ENCODE measurements around the gene PPP2R2B.

The PPP2R2B gene

DNA sequence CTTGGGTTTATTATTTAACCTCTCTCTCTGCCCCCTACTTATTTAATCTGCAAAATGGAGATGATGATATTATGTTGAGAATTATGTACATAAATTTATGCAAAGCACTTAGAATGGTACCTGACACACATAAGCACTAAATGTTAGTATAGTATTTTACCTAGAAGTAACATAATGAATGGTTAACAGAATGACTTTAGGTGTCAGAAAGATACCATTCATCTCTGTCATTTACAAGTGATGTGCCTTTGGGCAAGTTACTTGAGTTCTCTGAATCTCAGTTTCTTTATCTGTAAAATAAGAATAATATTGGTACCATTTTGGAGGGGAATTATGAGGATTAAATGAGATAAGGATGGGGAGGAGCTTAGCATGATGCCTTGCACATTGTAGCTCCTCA, 159.4 kb downstream of the PPP2R2B start:
- DNase-seq (ENCODE audit: extremely low read depth, insufficient read length) = no peak
- Histone ChIP-seq H3K27me3 (replicated peaks; ENCODE audit: control insufficient read depth, insufficient read depth, low read length) (no peaks in the 10 kb centered on the region), H3K36me3 (ENCODE audit: control insufficient read depth, insufficient read depth, low read length) (no peaks in the 10 kb centered on the region), H3K4me3 (replicated peaks; ENCODE audit: low read depth, low read length) (no peak overlapping the region)
- TF ChIP-seq, protein P1, sequence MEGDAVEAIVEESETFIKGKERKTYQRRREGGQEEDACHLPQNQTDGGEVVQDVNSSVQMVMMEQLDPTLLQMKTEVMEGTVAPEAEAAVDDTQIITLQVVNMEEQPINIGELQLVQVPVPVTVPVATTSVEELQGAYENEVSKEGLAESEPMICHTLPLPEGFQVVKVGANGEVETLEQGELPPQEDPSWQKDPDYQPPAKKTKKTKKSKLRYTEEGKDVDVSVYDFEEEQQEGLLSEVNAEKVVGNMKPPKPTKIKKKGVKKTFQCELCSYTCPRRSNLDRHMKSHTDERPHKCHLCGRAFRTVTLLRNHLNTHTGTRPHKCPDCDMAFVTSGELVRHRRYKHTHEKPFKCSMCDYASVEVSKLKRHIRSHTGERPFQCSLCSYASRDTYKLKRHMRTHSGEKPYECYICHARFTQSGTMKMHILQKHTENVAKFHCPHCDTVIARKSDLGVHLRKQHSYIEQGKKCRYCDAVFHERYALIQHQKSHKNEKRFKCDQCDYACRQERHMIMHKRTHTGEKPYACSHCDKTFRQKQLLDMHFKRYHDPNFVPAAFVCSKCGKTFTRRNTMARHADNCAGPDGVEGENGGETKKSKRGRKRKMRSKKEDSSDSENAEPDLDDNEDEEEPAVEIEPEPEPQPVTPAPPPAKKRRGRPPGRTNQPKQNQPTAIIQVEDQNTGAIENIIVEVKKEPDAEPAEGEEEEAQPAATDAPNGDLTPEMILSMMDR (IDR thresholded peaks at IDR 0.05; ENCODE audit: insufficient read depth, low read length, poor library complexity, severe bottlenecking) = no peak

DNA sequence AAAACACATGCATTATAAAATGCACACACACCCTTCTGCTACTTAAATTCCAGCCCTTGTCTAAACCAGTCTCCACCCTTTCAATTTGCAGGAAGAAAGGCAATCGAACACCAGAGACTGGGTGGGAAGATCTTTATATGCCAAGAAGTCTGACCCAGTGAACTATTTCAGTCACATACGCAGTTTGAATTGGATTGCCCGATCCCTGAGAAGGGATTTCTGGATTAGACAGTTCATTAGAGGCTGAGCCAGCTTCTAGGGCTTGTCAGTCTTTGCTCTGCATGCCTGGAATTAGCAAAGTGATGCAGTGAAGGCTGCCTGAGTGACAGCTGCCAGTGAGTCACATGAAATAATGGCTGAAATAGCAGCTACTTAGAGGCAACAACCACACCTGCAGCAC, 159.9 kb downstream of the PPP2R2B start:
- Histone ChIP-seq H3K4me3 (replicated peaks; ENCODE audit: low read depth, low read length) (no peak overlapping the region), H3K36me3 (ENCODE audit: control insufficient read depth, insufficient read depth, low read length) (no peaks in the 10 kb centered on the region), H3K27me3 (replicated peaks; ENCODE audit: control insufficient read depth, insufficient read depth, low read length) (no peaks in the 10 kb centered on the region)
- no peak for DNase-seq (ENCODE audit: extremely low read depth, insufficient read length)
- TF ChIP-seq, protein P1 (IDR thresholded peaks at IDR 0.05; ENCODE audit: insufficient read depth, low read length, poor library complexity, severe bottlenecking) = no peak

DNA sequence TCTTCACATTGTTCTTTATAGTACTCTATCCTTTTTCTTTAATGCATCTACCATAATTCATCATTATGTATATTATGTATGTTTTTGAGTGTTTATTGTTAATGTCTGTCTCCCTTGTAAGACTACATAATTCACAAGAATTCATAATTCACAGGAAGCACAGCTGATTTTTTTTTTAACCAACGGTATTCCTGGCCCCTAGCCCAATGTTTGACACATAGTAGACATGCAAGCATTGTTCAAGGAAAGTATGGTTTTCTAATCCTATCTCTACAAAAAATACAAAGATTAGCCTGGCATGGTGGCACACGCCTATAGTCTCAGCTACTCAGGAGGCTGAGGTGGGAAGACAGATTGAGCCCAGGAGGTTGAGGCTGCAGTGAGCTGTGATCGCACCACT, 160.6 kb downstream of the PPP2R2B start:
- Histone ChIP-seq H3K27me3 (replicated peaks; ENCODE audit: control insufficient read depth, insufficient read depth, low read length) (no peaks in the 10 kb centered on the region), H3K4me3 (replicated peaks; ENCODE audit: low read depth, low read length) (no peak overlapping the region), H3K36me3 (ENCODE audit: control insufficient read depth, insufficient read depth, low read length) (no peaks in the 10 kb centered on the region)
- TF ChIP-seq, protein P1 (IDR thresholded peaks at IDR 0.05; ENCODE audit: insufficient read depth, low read length, poor library complexity, severe bottlenecking) = no peak
- DNase-seq (ENCODE audit: extremely low read depth, insufficient read length) = no peak

DNA sequence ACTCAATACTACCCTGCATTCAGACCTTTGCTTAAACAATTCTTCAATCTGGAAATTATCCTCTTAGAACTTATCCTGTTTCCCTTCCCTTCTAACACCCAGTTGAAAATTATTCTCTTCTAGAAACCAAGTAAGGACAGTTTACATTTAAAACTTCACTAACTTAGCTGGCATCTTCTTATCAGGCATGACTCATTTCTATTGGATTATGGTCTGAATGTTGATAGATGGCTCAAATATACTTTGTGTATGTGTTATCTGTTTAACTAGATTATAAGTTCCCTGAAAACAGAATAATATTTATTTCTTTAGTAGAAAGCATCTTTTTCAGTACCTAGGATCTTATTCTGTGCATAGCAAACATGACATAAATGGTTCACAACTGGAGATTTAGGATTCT, 161.9 kb downstream of the PPP2R2B start:
- no peaks in the 10 kb centered on the region for H3K27me3 ChIP-seq (replicated peaks; ENCODE audit: control insufficient read depth, insufficient read depth, low read length)
- DNase-seq (ENCODE audit: extremely low read depth, insufficient read length) = no peak
- TF ChIP-seq, protein P1 (IDR thresholded peaks at IDR 0.05; ENCODE audit: insufficient read depth, low read length, poor library complexity, severe bottlenecking) = no peak
- H3K4me3 ChIP-seq (replicated peaks; ENCODE audit: low read depth, low read length) = no peak overlapping the region
- no peaks in the 10 kb centered on the region for H3K36me3 ChIP-seq (ENCODE audit: control insufficient read depth, insufficient read depth, low read length)

DNA sequence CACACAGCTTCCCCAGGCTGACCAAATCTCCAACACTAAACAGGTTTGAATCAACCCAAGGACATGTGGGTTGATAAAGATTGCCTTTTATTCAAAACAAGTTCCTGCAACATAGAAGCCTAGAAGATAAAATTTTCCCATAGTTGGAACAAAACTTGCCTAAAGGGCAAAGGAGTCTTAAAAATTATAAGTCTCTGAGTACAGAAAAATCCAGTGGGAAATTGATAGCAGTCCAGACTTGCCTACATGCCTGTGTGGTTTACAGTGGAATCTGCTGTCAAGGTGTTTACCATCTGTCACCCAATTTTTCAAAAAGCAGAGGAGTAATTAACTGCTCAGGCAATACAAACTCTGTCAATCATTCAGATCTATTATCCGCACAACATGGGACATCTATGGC, 168.2 kb downstream of the PPP2R2B start:
- Histone ChIP-seq H3K27me3 (replicated peaks; ENCODE audit: control insufficient read depth, insufficient read depth, low read length) (no peaks in the 10 kb centered on the region), H3K36me3 (ENCODE audit: control insufficient read depth, insufficient read depth, low read length) (no peaks in the 10 kb centered on the region), H3K4me3 (replicated peaks; ENCODE audit: low read depth, low read length) (no peak overlapping the region)
- TF ChIP-seq, protein P1 (IDR thresholded peaks at IDR 0.05; ENCODE audit: insufficient read depth, low read length, poor library complexity, severe bottlenecking) = no peak
- no peak for DNase-seq (ENCODE audit: extremely low read depth, insufficient read length)

DNA sequence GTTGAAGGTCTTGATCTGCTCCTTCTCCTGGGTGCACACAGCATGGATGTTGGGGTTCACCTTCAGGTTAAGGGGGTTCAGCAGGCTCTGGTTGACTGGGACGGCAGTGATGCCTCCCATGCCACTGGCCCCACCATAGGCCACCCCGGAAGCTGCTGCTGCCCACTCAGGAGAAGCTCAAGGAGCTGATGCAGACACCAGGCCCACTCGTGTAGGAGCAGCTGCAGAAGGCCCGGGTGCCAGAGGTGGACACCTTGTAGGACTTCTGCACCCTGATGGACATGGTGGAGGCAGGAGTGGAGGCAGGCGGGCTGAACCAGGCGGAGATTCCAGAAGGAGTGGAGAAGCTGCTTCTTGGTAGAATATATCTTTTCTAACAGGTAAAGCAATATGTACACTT, 171.2 kb downstream of the PPP2R2B start:
- DNase-seq (ENCODE audit: extremely low read depth, insufficient read length) = no peak
- Histone ChIP-seq H3K27me3 (replicated peaks; ENCODE audit: control insufficient read depth, insufficient read depth, low read length) (no peaks in the 10 kb centered on the region), H3K4me3 (replicated peaks; ENCODE audit: low read depth, low read length) (no peak overlapping the region), H3K36me3 (ENCODE audit: control insufficient read depth, insufficient read depth, low read length) (no peaks in the 10 kb centered on the region)
- TF ChIP-seq, protein P1 (IDR thresholded peaks at IDR 0.05; ENCODE audit: insufficient read depth, low read length, poor library complexity, severe bottlenecking) = no peak

All from GM06990 (cell line).